ENCODE results near the gene ZCCHC24.

ZCCHC24 gene

DNA sequence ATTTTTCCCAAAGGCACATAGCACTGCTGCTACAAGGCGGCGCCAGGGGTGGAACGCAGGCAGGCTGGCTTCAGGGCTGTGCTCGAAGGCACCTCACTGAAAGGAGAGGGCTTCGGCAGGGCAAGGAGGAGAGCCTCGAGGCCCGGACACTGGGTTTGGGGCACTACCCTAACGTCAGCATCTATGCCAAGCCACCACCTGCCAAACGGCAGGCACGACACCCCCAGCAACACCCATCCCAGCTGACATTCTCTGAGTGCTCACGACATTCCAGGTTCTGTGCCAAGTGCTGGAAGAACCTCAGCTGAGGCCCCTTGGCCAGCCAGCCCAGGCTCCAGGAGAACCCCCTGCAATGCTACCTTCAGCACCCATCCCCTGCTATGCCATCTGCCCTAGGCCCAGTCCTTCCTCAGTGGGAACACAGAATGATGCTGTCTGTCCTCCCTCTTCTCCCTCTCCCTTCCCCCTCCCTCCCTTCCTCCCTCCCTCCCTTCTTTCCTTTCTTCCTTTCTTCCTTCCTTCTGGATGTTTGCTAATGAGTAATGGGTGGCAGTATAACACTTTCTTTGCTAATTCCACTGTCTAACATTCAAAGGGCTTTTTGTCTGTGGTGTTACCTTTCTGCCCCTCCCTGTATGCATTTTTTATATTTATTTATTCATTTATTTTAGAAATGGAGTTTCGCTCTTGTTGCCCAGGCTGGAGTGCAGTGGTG is 24.3 kb downstream of the ZCCHC24 start:
- no peaks in the 10 kb centered on the region for H3K27me3 ChIP-seq (ENCODE audit: control insufficient read depth, insufficient read depth, low read length)
- H3K9ac ChIP-seq (ENCODE audit: low read length) = no peak overlapping the region
- H3K36me3 ChIP-seq (ENCODE audit: control insufficient read depth, insufficient read depth, low read length) = no peaks in the 10 kb centered on the region
- no peak overlapping the region for H3K4me3 ChIP-seq (ENCODE audit: low read length)
- no peaks in the 10 kb centered on the region for H3K9me3 ChIP-seq (ENCODE audit: control insufficient read depth, low read length)
- H3K4me1 ChIP-seq (ENCODE audit: control insufficient read depth, insufficient read depth, low read length) = peaks cover 19% of the 10 kb centered on the region

DNA sequence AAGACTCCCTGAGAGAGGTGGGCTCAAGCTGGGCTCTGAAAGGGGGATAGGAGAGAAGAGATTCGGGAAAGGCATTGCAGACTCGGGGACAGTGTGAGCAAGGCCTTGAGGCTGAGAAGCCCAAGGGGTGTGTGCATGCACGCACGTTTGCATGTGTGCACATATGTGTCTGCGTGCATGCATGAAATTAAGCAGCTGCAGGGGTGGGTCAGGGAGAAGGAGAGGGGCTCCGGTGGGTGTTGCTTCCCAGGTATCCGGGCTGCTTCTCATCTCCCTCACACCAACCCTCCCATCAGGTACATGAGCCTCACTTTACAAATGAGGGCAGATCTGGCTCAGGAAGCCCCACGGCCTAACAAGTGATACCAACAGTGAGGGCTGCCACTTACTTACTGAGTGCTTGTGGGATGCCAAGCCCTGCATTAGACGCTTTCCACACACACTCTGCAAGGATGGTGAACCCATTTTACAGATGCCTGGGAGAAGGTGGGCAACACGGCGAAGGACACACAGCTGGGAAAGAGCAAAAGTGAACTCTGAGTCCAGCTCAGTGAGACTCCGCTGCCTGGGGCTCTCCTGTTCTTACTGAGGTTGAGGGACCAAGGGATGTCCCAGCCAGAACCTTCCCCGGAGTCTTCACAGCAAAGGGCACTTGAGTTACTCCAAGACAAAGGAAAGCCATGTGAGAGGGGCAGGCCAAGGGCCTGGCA is 26.4 kb downstream of the ZCCHC24 start:
- no peaks in the 10 kb centered on the region for H3K27me3 ChIP-seq (ENCODE audit: control insufficient read depth, insufficient read depth, low read length)
- no peaks in the 10 kb centered on the region for H3K9me3 ChIP-seq (ENCODE audit: control insufficient read depth, low read length)
- H3K4me3 ChIP-seq (ENCODE audit: low read length) = no peak overlapping the region
- H3K36me3 ChIP-seq (ENCODE audit: control insufficient read depth, insufficient read depth, low read length) = no peaks in the 10 kb centered on the region
- H3K4me1 ChIP-seq (ENCODE audit: control insufficient read depth, insufficient read depth, low read length) = peaks cover 6% of the 10 kb centered on the region
- H3K9ac ChIP-seq (ENCODE audit: low read length) = no peak overlapping the region

DNA sequence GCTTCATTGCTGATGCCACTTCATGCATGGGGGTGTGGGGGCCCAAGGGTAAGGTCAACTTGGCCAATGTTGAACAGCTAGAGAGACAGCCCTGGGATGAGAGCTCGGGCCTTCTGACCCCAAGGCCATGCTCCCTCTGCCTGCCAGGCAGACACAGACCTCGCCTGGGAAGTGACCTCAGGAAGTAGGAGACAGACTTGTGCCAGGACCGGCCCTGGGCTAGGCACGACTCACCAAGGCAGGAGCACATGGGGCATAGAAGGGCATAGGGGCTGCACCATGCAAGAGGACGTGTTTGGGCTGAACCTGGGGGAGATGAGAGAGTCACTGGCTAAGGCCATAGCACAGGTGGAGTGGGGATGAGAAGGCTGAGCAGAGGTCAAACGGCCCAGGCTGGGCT is 27.1 kb downstream of the ZCCHC24 start:
- Histone ChIP-seq H3K27me3 (ENCODE audit: control insufficient read depth, insufficient read depth, low read length) (no peaks in the 10 kb centered on the region), H3K4me3 (ENCODE audit: low read length) (no peak overlapping the region), H3K36me3 (ENCODE audit: control insufficient read depth, insufficient read depth, low read length) (no peaks in the 10 kb centered on the region), H3K4me1 (ENCODE audit: control insufficient read depth, insufficient read depth, low read length) (peaks cover 5% of the 10 kb centered on the region), H3K9me3 (ENCODE audit: control insufficient read depth, low read length) (no peaks in the 10 kb centered on the region), H3K9ac (ENCODE audit: low read length) (no peak overlapping the region)

DNA sequence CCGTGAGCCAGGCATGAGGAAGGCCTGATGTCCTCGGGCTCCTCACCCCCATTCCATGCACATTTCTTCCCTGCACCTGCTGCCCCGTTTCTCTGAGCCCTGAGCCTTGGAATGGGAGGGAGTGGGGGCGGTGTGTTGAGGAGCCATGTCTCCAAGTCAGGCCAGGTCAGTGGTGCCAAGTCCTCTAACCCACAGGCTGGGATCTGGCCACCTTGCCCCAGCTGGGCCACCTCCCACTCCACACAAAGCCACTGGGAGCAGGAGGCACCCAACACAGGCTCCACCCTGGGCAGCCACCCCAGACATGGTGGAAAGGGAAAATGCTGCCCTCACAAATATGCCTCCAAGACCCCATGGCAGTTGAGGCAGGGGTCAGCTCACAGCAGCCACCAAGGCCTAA is 27.7 kb downstream of the ZCCHC24 start:
- Histone ChIP-seq H3K9ac (ENCODE audit: low read length) (no peak overlapping the region), H3K4me1 (ENCODE audit: control insufficient read depth, insufficient read depth, low read length) (peaks cover 5% of the 10 kb centered on the region), H3K4me3 (ENCODE audit: low read length) (no peak overlapping the region), H3K9me3 (ENCODE audit: control insufficient read depth, low read length) (no peaks in the 10 kb centered on the region), H3K27me3 (ENCODE audit: control insufficient read depth, insufficient read depth, low read length) (no peaks in the 10 kb centered on the region), H3K36me3 (ENCODE audit: control insufficient read depth, insufficient read depth, low read length) (no peaks in the 10 kb centered on the region)

DNA sequence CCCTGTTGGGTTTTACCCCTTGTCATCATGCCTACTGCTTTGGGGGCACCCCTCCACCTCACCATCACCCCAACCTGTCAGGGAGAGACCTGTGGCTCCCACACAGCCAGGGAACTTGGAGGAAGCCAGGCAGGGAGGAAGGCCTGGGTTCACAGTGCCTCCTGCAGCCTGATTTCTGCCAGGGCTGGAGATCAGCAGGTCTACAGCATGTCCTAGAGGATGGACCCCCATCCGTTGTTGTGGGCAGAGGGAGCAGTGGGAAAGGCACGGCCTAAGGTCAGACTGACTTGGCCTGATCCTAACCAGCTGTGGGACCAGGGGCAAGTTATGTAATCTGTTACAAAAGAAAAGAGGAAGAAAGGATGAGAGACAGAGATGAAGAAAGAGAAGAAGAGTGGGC is 28.2 kb downstream of the ZCCHC24 start:
- Histone ChIP-seq H3K4me3 (ENCODE audit: low read length) (no peak overlapping the region), H3K9ac (ENCODE audit: low read length) (no peak overlapping the region), H3K4me1 (ENCODE audit: control insufficient read depth, insufficient read depth, low read length) (peaks cover 5% of the 10 kb centered on the region), H3K9me3 (ENCODE audit: control insufficient read depth, low read length) (no peaks in the 10 kb centered on the region), H3K36me3 (ENCODE audit: control insufficient read depth, insufficient read depth, low read length) (no peaks in the 10 kb centered on the region), H3K27me3 (ENCODE audit: control insufficient read depth, insufficient read depth, low read length) (no peaks in the 10 kb centered on the region)

DNA sequence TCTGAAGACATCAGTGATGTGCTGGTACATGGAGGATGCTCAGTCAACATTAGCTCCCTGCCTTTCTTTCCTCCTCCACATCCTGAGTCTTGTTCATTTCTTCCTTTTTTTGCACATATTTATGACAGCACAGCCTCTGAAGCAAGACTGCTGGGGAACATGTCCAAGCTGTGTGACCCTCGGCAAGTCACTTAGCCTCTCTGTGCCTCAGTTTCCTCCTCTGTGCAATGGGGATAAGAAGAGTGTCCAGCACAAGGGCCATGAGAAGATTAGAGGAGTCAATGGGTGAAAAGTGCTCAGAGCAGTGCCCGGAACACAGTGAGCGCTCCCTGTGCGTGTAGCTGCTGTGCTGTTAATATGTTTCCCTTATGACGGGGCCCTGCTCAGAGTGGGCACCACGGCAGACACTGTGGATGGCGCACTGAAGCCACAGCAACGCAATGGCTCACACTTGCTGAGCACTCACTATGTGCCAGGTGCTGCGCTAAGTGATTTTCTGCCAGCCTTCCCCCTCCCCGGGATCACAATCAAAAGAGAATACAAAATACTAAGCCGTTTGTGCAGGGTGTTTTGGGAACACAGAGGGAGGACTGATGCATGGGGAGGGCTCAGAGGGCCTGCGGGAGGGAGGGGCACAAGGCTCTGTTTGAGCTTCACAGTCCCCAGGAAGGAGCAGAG is 28.7 kb downstream of the ZCCHC24 start:
- Histone ChIP-seq H3K9me3 (ENCODE audit: control insufficient read depth, low read length) (no peaks in the 10 kb centered on the region), H3K4me1 (ENCODE audit: control insufficient read depth, insufficient read depth, low read length) (peaks cover 5% of the 10 kb centered on the region), H3K27me3 (ENCODE audit: control insufficient read depth, insufficient read depth, low read length) (no peaks in the 10 kb centered on the region), H3K36me3 (ENCODE audit: control insufficient read depth, insufficient read depth, low read length) (no peaks in the 10 kb centered on the region), H3K9ac (ENCODE audit: low read length) (no peak overlapping the region), H3K4me3 (ENCODE audit: low read length) (no peak overlapping the region)

DNA sequence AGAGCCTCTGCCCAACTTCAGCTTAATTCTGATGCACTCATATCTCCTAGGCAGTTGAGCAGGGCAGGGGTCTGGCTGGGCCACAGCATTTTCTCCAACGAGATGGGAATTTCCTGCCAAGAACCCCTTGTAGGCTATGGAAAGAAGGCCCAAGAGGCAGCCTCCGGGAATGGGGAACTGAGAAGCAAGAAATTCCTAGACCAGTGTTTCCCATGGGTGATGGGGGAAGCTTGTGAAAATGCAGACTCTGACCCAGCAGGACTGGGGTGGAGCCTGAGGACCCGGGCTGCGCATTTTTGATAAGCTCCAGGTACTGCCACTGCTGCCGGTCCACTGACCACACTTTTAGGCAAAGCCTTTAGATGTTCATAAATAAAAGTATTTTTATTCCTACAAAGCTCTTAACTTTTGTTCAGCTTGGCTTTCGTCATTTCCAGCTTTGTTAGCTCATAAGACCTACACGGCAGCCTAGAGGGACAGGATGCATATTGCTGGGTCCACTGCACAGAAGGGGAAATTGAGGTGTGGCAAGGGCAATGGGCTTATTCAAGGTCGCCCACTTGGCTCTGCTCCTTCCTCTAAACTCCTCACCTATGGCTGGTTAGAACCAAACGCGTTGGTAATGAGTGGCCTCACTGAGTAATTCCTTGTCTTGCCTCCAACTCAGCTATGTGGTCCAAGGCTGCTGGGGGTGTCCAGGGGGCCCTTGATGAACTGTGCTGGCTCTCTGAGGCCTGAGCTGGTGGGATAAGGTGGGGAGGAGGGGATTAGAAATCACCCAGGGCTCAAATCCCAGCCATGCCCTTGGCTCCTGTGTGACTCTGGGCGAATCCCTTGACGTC is 29.5 kb downstream of the ZCCHC24 start:
- H3K9ac ChIP-seq (ENCODE audit: low read length) = no peak overlapping the region
- no peaks in the 10 kb centered on the region for H3K27me3 ChIP-seq (ENCODE audit: control insufficient read depth, insufficient read depth, low read length)
- H3K9me3 ChIP-seq (ENCODE audit: control insufficient read depth, low read length) = no peaks in the 10 kb centered on the region
- no peak overlapping the region for H3K4me3 ChIP-seq (ENCODE audit: low read length)
- H3K4me1 ChIP-seq (ENCODE audit: control insufficient read depth, insufficient read depth, low read length) = peaks cover 5% of the 10 kb centered on the region
- H3K36me3 ChIP-seq (ENCODE audit: control insufficient read depth, insufficient read depth, low read length) = no peaks in the 10 kb centered on the region

DNA sequence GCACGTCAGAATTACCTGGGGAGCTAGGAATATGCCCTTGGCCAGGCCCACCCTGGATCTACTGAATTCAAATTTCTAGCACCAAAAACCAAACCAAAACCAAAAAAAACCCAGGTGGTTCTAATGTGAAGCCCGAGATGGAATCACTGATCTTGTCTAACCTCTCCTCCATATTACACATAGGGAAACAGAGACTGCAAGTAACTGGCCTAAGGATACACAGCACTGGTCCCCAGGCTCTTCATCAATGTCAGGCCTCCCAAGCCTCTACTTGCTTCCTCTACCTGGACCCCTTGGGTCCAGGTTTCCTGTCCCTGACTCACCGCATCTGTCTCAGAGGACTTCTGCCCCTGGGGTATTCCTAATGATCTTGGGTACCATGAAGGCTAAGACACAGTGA is 30.7 kb downstream of the ZCCHC24 start:
- Histone ChIP-seq H3K27me3 (ENCODE audit: control insufficient read depth, insufficient read depth, low read length) (no peaks in the 10 kb centered on the region), H3K4me3 (ENCODE audit: low read length) (no peak overlapping the region), H3K4me1 (ENCODE audit: control insufficient read depth, insufficient read depth, low read length) (peaks cover 5% of the 10 kb centered on the region), H3K9me3 (ENCODE audit: control insufficient read depth, low read length) (no peaks in the 10 kb centered on the region), H3K36me3 (ENCODE audit: control insufficient read depth, insufficient read depth, low read length) (no peaks in the 10 kb centered on the region), H3K9ac (ENCODE audit: low read length) (no peak overlapping the region)

DNA sequence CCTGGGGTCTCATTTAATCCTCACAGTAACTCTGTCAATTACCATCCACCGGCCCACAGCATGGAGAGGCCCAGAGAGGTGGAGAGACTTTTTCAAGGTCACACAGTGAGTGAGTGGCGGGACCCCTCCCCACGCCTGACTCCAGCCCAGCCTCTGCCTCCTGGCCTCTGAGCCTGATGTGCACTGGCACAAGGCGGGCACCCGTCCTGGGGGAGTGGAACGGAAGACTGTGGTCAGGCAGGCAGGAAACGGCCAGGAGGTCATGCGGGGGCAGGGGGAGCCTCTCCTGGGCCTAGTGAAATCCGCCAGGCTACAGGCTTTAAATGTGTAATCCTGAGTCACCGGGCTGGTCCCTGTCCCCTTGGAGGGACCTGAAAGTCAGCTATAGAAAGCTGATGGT is 32.2 kb downstream of the ZCCHC24 start:
- H3K36me3 ChIP-seq (ENCODE audit: control insufficient read depth, insufficient read depth, low read length) = no peaks in the 10 kb centered on the region
- no peaks in the 10 kb centered on the region for H3K27me3 ChIP-seq (ENCODE audit: control insufficient read depth, insufficient read depth, low read length)
- no peak overlapping the region for H3K9ac ChIP-seq (ENCODE audit: low read length)
- H3K9me3 ChIP-seq (ENCODE audit: control insufficient read depth, low read length) = no peaks in the 10 kb centered on the region
- H3K4me3 ChIP-seq (ENCODE audit: low read length) = no peak overlapping the region
- H3K4me1 ChIP-seq (ENCODE audit: control insufficient read depth, insufficient read depth, low read length) = peaks cover 15% of the 10 kb centered on the region

DNA sequence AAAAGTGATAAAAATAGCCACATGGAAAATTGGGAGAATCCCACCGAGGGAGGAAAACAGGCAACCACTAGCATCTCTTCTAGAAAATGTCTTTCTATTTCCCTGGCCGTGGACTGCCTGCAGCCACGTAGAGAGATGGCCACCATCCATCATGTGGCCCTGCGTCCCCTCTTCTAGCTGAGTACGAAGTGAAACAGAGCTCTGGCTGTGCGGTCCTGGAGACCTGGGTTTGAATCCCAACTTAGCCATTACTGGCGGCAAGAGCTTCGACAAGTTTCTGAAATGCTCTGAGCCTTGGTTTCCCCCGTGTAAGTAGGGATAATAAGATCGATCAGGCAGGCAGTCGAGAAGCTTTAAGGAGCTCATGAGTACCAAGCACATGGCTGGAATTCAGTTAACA is 32.9 kb downstream of the ZCCHC24 start:
- no peak overlapping the region for H3K9ac ChIP-seq (ENCODE audit: low read length)

DNA sequence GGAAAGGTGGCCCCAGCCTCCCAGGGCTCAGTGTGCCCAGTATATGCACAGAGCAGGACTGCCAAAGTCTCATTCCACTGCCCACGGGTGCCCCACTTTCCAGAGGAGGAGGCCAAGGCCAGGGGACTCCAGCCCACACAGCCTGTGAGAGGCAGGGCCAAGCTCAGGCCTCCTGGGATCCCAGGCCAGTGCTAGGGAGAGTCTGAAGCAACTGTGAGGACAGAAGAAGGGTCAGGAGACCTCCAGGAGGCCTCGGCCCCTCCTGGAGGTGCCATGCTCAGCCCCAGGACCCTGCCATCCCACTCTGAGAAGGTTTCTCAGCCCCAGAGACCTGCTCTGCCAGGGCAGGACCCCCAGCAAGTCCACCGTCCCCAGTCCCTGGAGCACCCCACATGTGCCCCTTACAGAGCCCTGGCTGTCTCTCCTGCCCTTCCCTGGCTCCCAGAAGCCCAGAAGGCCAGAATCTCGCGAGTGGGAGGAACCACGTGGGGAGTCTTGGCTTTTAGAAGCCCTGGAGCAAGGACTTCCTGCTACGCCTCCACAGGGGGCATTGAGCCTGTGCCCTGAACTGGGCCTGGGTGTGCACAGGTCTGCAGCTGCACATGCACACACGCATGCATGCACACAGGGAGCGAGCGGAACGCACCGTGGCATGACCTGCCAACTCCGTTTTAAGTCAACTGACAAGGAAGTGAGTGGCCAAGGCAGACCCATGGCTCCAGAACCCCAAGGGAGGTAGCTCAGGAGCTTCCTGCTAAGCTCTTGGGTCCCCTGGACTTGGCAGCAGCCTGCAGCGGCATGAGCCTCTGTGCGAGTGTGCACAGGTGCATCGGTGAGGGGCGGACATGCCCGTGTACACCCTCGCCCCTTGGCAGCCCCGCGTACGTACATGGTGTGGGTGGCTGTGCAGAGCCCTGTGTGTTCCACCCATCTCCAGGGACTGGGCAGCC is 33.6 kb downstream of the ZCCHC24 start:
- H3K9ac ChIP-seq (ENCODE audit: low read length) = no peak overlapping the region
- no peaks in the 10 kb centered on the region for H3K9me3 ChIP-seq (ENCODE audit: control insufficient read depth, low read length)
- peaks cover 29% of the 10 kb centered on the region for H3K4me1 ChIP-seq (ENCODE audit: control insufficient read depth, insufficient read depth, low read length)
- no peak overlapping the region for H3K4me3 ChIP-seq (ENCODE audit: low read length)
- H3K36me3 ChIP-seq (ENCODE audit: control insufficient read depth, insufficient read depth, low read length) = no peaks in the 10 kb centered on the region
- no peaks in the 10 kb centered on the region for H3K27me3 ChIP-seq (ENCODE audit: control insufficient read depth, insufficient read depth, low read length)

More for the DNA sequence above, 32.9 kb downstream of the ZCCHC24 start:
- Histone ChIP-seq H3K9me3 (ENCODE audit: control insufficient read depth, low read length) (no peaks in the 10 kb centered on the region), H3K27me3 (ENCODE audit: control insufficient read depth, insufficient read depth, low read length) (no peaks in the 10 kb centered on the region), H3K4me1 (ENCODE audit: control insufficient read depth, insufficient read depth, low read length) (peaks cover 22% of the 10 kb centered on the region), H3K4me3 (ENCODE audit: low read length) (no peak overlapping the region), H3K36me3 (ENCODE audit: control insufficient read depth, insufficient read depth, low read length) (no peaks in the 10 kb centered on the region)
